HG03159 (cell line): ENCODE measurements around the gene CCDC142.
A peak's percentile ranks its signal among the peaks of the same experiment; 100 is the strongest.

Experiments
- ATAC-seq: cut with Tn5 transposase; IDR thresholded peaks from one replicate; pipeline ENCODE4 v1.9.1; 2021; ENCODE audit warnings: mild to moderate bottlenecking, moderate library complexity; ENCODE audit not compliant: unreplicated experiment

Gene CCDC142

DNA sequence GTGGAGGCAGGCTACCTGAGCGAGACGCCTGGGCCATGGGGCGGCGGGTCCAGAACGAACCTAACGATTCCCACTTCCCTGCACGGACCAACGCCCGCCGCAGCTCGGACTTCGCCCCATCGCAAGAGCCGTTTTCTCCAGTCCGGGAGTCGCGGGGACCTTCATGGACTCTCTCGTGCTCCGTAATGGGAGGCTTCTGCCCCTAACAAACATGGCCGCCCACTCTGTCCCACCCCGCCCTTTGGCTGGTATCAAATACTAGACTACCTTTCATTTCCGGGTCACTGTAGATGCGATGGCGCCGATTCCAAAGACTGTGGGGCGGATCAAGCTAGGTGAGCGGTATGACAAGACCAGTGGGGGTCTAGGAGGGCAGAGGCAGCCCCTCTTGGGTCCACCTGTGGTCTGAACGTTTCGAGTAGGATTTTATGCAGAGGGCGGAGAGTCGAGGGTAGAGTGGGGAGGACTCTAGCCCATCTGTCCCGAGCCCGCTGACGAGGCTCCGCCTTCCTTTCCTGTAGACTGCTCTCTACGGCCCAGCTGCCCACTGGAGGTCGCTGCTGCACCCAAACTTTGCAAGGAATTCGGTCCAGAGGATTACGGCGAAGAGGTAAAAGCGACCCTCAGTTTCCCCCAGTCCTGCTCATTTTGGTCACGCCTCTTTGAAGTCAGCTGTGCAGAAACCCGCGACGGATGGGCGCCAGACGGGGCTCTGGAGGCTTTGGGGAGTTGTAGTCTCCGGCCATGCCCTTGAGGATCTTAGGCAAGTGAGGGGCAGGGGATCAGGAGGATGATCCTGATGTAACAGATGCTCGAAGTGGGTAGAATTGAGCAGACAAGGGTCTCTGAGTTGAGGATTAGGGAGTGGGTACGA is at the start of gene CCDC142, which contains the start of gene TTC31:
CCDC142 (minus strand) TSS at position 198 of the 874 bp plus-strand sequence; CDS start at position 37, 161 bp downstream.
TTC31 (plus strand) TSS at position 281 of the 874 bp plus-strand sequence; CDS start at position 296, 15 bp downstream.
- ATAC-seq = peak; percentile 89

DNA sequence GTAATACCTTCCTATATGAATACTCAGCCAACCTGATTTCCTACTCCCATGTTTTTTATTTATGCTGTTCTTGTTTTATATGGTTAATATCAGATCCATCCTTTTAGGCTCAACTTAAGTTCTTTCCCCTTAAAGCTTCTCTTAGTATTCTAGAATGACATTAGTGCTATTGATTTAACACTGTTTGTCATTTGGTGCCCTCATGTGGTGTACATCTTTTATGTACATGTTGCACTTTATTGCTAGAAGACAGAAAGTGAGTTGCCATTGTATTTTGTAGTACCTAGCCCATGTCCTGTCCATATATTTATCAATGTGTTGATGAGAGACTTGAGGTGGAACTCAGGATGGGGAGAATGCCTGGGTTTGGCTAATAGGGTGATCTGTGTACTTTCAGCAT is 49.4 kb upstream of the CCDC142 start:
- no peak for ATAC-seq

GRCh38 chr2:74531666-74532065 is 48.9 kb upstream of the CCDC142 start:
- no peak for ATAC-seq

- ATAC-seq = peak; percentile 21
Observed at GRCh38 chr2:74530239-74531187, 47.7 kb upstream of the CCDC142 start.

GRCh38 chr2:74529357-74530238 is 46.8 kb upstream of the CCDC142 start, which contains the start of the genes AUP1 and HTRA2:
Gene AUP1, minus strand, starts transcription at chr2:74529706. Its CDS starts 77 bp downstream, at chr2:74529629.
Gene HTRA2, plus strand, starts transcription at chr2:74529933. Its CDS starts 74 bp downstream, at chr2:74530007.
- peak; percentile 80 for ATAC-seq

- ATAC-seq = peak; percentile 4
Observed at GRCh38 chr2:74528600-74529356, 46.0 kb upstream of the CCDC142 start.

DNA sequence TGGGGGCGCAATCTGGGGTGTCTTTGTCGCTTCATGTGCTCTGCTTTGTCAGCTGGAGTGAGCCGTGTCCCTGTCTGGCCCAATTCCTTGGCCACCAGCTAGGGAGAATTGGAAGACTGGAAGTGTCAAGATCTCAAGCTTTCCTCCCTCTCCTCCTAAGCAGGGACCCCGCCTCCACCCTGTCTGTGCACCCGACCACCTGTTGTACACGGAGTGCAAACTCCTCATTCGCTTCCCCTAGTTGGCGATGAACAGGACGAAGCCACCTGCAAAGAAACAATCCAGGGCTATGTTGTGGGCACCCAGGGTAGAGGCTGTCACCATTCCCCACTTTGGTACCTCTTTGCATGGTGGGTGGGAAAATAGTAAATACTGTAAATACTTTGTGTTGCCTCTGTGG is 44.9 kb upstream of the CCDC142 start:
- no peak for ATAC-seq

DNA sequence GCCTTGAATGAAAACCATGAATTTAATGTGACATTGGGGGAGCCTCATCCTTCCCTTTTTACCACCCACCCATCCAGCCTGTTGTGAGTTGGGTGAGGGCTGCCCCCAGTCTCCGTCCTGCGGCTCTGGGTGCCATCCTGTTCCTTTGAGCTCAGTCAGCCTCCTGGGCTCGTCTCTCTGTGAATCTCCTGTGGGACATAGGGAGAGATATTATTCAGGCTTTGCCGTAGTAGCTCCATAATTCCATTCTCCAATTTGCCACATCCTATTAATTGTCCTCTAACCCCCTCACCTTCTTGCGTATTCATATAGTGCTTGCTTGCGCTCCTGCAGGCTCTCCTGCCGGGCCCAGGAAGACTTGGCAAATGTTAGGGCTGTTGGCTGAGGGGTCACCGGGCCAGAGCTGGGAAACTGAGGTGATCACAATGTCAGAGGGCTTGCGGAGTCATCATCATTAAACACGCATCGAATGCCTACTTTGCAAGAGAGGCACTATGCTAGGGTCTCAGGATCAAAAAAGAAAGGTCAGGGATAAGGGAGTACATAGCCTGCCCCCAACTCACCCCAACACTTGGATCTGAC is 43.9 kb upstream of the CCDC142 start:
- ATAC-seq = no peak

- ATAC-seq = no peak
Observed at GRCh38 chr2:74525717-74526648, 43.2 kb upstream of the CCDC142 start, which contains the start of gene DQX1. Gene DQX1, minus strand, starts transcription at chr2:74526231. Its CDS starts 502 bp downstream, at chr2:74525729.

DNA sequence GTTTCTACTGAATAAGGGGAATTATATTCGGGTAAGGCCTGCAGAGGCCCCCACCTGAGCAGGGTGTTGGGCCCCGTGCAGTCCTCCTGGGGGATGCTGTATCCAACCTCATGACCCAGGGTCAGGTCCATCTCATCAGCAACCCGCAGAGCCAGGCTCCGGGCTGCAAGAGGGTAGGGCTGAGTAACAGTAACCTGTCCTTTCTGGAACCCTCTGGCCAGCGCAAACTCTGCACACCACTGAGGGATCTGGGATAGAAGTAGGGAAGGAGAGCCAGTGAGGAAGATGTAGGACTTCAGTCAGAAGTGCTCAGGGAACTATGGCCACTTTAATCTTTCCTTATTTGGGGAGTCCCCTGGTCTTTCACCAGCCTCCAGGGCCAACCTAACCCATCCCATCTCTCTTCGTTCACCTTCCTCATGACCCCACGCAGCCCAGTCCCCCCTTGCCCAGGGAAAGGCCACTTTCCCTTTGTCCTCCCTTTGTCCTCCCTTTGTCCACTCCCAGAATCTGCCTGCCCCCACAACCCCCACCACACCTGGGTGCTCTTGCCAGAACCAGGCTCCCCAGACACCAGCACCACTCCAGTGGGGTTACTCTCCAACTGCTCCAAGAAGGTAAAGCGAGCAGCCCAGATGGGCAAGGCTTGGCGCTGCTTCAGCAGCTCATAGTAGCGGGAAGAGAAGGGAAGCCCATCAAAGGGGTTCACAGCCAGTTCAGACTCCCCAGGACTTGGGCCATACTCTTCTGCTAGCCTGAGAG is 42.3 kb upstream of the CCDC142 start:
- no peak for ATAC-seq

DNA sequence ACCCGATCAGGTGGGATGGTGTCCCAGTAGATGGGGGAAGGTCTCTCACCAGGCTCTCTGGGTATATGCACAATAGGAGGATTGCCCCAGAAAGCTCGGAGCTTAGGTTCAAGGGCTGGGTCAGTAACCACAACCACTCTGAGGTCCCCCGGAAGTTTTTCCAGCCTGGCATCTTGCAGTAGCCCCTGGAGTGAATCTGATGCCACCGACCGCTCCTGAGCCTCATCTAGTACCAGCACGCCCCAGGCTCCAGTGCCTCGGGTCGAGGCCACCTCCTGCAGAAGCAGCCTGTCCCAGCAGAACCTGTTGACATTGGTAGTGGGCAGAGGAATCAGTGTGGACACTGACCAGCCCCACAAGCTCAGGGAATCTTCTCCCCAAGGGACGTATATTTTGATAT is 41.2 kb upstream of the CCDC142 start:
- no peak for ATAC-seq

- ATAC-seq = no peak
Observed at GRCh38 chr2:74522516-74522915, 39.7 kb upstream of the CCDC142 start.

- ATAC-seq = no peak
Observed at GRCh38 chr2:74516650-74517049, 33.9 kb upstream of the CCDC142 start.

DNA sequence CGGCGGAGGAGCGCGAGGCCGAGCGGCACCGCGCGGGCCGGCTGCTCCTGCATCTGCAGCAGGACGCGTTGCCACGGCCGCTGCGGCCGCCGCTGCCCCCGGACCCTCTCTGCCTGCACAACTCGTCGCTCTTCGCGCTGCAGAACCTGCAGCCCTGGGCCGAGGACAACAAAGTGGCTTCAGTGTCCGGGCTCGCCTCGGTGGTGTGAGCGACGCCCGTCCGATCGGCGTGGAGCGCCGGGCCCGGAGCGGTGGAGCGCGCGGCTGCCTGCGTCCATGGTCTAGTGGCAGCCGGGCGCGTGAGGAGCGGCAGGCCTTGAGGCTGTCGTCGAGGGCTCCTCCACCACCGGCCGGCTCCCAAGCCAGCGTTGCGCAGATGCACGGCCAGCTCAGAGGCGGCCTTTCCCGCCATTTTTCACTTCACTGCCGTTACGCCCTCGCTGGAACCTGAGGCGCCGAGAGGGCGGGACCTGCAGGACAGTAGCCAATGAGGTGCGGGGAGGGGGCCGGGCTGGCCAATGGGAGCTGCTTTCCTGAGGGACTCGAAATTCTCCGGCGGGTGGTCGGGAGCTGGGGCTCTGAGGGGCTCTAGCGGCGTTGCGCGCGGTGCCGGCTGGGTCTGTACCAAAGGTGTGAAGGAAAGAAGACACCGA is 33.3 kb upstream of the CCDC142 start:
- no peak for ATAC-seq

GRCh38 chr2:74515271-74515980 is 32.6 kb upstream of the CCDC142 start:
- ATAC-seq = no peak
